A673 (cell line): ENCODE data around the gene SH3D19. TPM values are rescaled to one million over a fixed set of nuclear protein-coding genes. Genes with fewer than 3 reads are reported as not detected.

Experiments
- BruUV-seq: library from RNA; stranded (reverse); fragments of 400-500 nt; replicated peaks from 2 replicates; lab custom pipeline; 2021; lab: Mats Ljungman, UMichigan
- CTCF ChIA-PET: fragments of 300-600 bp; sonication (Branson Sonifier 250); formaldehyde crosslinking; loops from one replicate; lab custom pipeline; 2022; ENCODE audit warnings: antibody characterized with exemption; lab: Charles Lee
- POLR2A ChIA-PET: fragments of 300-600 bp; sonication (Branson Sonifier 250); formaldehyde crosslinking; loops from one replicate; lab custom pipeline; 2022; ENCODE audit warnings: antibody characterized with exemption; ENCODE audit not compliant: low non-redundant PET; lab: Charles Lee
- DNase-seq: peaks from one replicate; pipeline ENCODE4 v3.0.0-alpha.2; 2015; ENCODE audit warnings: low spot score
- H3K27ac ChIP-seq: fragments of 200-600 bp; sonication (generic); 2 replicates; pipeline ENCODE4 v1.5.1; 2016; ENCODE audit warnings: mixed run types, low read depth, mild to moderate bottlenecking, mixed read lengths, antibody characterized with exemption, low read length; ENCODE audit not compliant: poor library complexity, severe bottlenecking
- H3K27me3 ChIP-seq: fragments of 200-600 bp; sonication (generic); replicated peaks from 2 replicates; pipeline ENCODE4 v1.6.1; 2017; ENCODE audit warnings: mixed run types, low read depth, mild to moderate bottlenecking, mixed read lengths, antibody characterized with exemption, low read length; ENCODE audit not compliant: insufficient read depth, poor library complexity
- H3K36me3 ChIP-seq: fragments of 200-600 bp; sonication (generic); 2 replicates; pipeline ENCODE4 v1.6.1; 2016; ENCODE audit warnings: mixed run types, mild to moderate bottlenecking, mixed read lengths, antibody characterized with exemption, low read length; ENCODE audit not compliant: insufficient read depth, poor library complexity, severe bottlenecking
- H3K4me1 ChIP-seq: fragments of 200-600 bp; sonication (generic); 2 replicates; pipeline ENCODE4 v1.6.1; 2017; ENCODE audit warnings: mixed run types, mild to moderate bottlenecking, mixed read lengths, antibody characterized with exemption, low read length; ENCODE audit not compliant: insufficient read depth, poor library complexity, severe bottlenecking
- H3K4me3 ChIP-seq: fragments of 200-600 bp; sonication (generic); 2 replicates; pipeline ENCODE4 v1.5.1; 2016; ENCODE audit warnings: low read depth, mixed run types, mild to moderate bottlenecking, mixed read lengths, low read length; ENCODE audit not compliant: poor library complexity, severe bottlenecking
- H3K9me3 ChIP-seq: fragments of 200-600 bp; sonication (generic); 2 replicates; pipeline ENCODE4 v1.6.1; 2016; ENCODE audit warnings: mixed run types, low read depth, mild to moderate bottlenecking, mixed read lengths, antibody characterized with exemption, low read length; ENCODE audit not compliant: poor library complexity, severe bottlenecking
- EZH2 ChIP-seq: fragments of 200-600 bp; sonication (generic); IDR thresholded peaks from 2 replicates; pipeline ENCODE4 v1.6.1; 2017; ENCODE audit warnings: borderline replicate concordance, low read depth, mild to moderate bottlenecking, mixed read lengths, antibody characterized with exemption, low read length; ENCODE audit not compliant: poor library complexity, severe bottlenecking
- intact Hi-C: fragments of 100-400 bp; cut with micrococcal nuclease; formaldehyde crosslinking; loops from one replicate; pipeline ENCODE4 v1.10.0; 2022; ENCODE audit not compliant: unreplicated experiment
- total RNA-seq: library from RNA; stranded (reverse); gene quantifications from 2 replicates; pipeline ENCODE4 v1.2.3, GENCODE V29; 2021
- TF ChIP-seq, protein P1 (sequence below): fragments of 300-800, 200-600 bp; sonication (generic); conservative IDR thresholded peaks from 2 replicates; pipeline ENCODE4 v1.5.1; 2017; ENCODE audit warnings: low read depth, mild to moderate bottlenecking, antibody characterized with exemption, low read length, moderate library complexity, mixed read lengths

Gene SH3D19
- total RNA-seq, 1 experiment from 2014 or later = 0.86 TPM

DNA sequence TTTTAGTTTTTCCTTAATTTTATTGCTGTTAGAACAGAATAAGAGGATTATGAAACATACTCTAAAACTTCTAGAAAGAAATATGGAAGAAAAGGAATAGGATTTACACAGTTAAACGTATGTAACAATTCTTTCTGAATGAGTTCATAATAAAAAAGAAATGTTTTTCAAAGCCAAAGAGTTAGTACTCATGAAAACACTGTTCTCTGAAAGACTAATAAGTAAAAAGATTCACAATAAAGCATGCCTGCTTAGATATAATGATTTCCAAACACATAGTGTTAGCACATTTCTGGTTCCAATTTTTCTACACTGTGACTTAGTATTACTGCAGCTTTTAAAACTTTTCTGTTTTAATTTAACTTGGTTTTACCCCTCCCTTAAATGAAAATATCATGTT lies 98.2 kb downstream of the SH3D19 start:
- H3K4me3 ChIP-seq = no peak overlapping the region
- CTCF ChIA-PET = no interaction called here
- H3K36me3 ChIP-seq = no peaks in the 10 kb centered on the region
- peaks cover 4% of the 10 kb centered on the region for H3K4me1 ChIP-seq
- H3K27me3 ChIP-seq = no peaks in the 10 kb centered on the region
- no TSS peak for BruUV-seq
- no peaks in the 10 kb centered on the region for H3K9me3 ChIP-seq
- no peak overlapping the region for H3K27ac ChIP-seq
- intact Hi-C loops = no loop called here
- DNase-seq = no peak
- POLR2A ChIA-PET = interaction anchor here (0.6 kb wide), 1 partner anchor 66 kb away, joined by 3 read pairs; no protein-coding TSS in a partner anchor
- TF ChIP-seq EZH2 = no peak
- TF ChIP-seq, protein P1, sequence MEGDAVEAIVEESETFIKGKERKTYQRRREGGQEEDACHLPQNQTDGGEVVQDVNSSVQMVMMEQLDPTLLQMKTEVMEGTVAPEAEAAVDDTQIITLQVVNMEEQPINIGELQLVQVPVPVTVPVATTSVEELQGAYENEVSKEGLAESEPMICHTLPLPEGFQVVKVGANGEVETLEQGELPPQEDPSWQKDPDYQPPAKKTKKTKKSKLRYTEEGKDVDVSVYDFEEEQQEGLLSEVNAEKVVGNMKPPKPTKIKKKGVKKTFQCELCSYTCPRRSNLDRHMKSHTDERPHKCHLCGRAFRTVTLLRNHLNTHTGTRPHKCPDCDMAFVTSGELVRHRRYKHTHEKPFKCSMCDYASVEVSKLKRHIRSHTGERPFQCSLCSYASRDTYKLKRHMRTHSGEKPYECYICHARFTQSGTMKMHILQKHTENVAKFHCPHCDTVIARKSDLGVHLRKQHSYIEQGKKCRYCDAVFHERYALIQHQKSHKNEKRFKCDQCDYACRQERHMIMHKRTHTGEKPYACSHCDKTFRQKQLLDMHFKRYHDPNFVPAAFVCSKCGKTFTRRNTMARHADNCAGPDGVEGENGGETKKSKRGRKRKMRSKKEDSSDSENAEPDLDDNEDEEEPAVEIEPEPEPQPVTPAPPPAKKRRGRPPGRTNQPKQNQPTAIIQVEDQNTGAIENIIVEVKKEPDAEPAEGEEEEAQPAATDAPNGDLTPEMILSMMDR = no peak

- Histone ChIP-seq H3K9me3 (no peaks in the 10 kb centered on the region), H3K4me3 (no peak overlapping the region), H3K4me1 (peaks cover 4% of the 10 kb centered on the region), H3K36me3 (no peaks in the 10 kb centered on the region), H3K27ac (no peak overlapping the region), H3K27me3 (no peaks in the 10 kb centered on the region)
- BruUV-seq = no TSS peak
- CTCF ChIA-PET = interaction anchor here (0.6 kb wide), 1 partner anchor 48 kb away, joined by 3 read pairs; no protein-coding TSS in a partner anchor
- TF ChIP-seq, protein P1 = no peak
- no peak for TF ChIP-seq EZH2
- POLR2A ChIA-PET = no interaction called here
- intact Hi-C loops = no loop called here
- DNase-seq = no peak
Observed at GRCh38 chr4:151226004-151226932, 99.1 kb downstream of the SH3D19 start.

DNA sequence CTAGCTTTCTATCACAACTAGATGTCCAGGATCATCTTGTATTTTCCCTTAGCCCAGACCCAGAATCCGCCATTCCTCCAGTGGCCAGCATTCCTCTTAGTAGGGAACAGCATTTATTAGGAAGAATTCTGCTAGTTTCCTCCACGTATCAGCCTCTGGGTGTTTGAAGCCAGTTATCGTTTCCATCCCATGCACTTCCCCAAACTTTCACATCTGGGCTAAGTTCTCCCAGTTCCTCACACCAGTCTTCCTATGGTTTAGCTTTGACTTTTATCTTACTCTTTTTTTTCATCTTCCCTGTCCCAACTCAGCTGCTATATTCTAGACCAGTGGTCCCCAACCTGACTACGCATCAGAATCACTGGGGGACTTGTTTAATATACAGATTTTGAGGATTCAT lies 101.9 kb downstream of the SH3D19 start:
- POLR2A ChIA-PET = no interaction called here
- no peak for DNase-seq
- H3K27me3 ChIP-seq = no peaks in the 10 kb centered on the region
- CTCF ChIA-PET = no interaction called here
- H3K36me3 ChIP-seq = no peaks in the 10 kb centered on the region
- H3K4me3 ChIP-seq = no peak overlapping the region
- intact Hi-C loops = no loop called here
- TF ChIP-seq, protein P1 = no peak
- TF ChIP-seq EZH2 = no peak
- no peaks in the 10 kb centered on the region for H3K9me3 ChIP-seq
- H3K27ac ChIP-seq = no peak overlapping the region
- no TSS peak for BruUV-seq
- H3K4me1 ChIP-seq = peaks cover 4% of the 10 kb centered on the region
